Colonic mucosa (tissue), 4 donors: Measurements from ENCODE around the gene BICC1. TPM values are rescaled to one million over a fixed set of nuclear protein-coding genes. Genes with fewer than 3 reads are reported as not detected.
"Not testable (repeated sequence)": the region's sequence is repeated elsewhere in the genome, so short reads cannot be mapped to it uniquely, and the experiment has no call there.

Experiments used
- DNase-seq: peaks from one replicate; pipeline ENCODE4 v3.0.0-alpha.2; 2020
- H3K27ac ChIP-seq: fragments of 200-600 bp; one replicate; pipeline ENCODE4 v1.8.0; 2021
- H3K27me3 ChIP-seq: fragments of 200-600 bp; one replicate; pipeline ENCODE4 v1.8.0; 2021
- H3K36me3 ChIP-seq: fragments of 200-600 bp; one replicate; pipeline ENCODE4 v1.8.0; 2021
- H3K4me1 ChIP-seq: fragments of 200-600 bp; one replicate; pipeline ENCODE4 v1.8.0; 2021; ENCODE audit warnings: mild to moderate bottlenecking
- H3K4me3 ChIP-seq: fragments of 200-600 bp; one replicate; pipeline ENCODE4 v1.8.0; 2021
- H3K9ac ChIP-seq, 2 donors: one replicate each; pipeline ENCODE4 v1.7.0; 2013; ENCODE audit warnings: control low read depth in 2 of 2, low read depth in 2 of 2, low read length in 2 of 2
- H3K9me3 ChIP-seq: fragments of 200-600 bp; one replicate; pipeline ENCODE4 v1.8.0; 2021
- CTCF ChIP-seq: fragments of 200-600 bp; IDR thresholded peaks from one replicate; pipeline ENCODE4 v1.8.0; 2022; ENCODE audit warnings: antibody characterized with exemption, mild to moderate bottlenecking
- intact Hi-C: fragments of 100-400 bp; cut with DNase I; formaldehyde crosslinking; loops from one replicate; pipeline ENCODE4 v1.14.1; 2022
- total RNA-seq, 2 donors: library from RNA; stranded (reverse); fragmentation: NEBNext Ultra II Directional in 1 of 2; extraction: Animal tissue kit (Norgen Biotek cat#: 25700) in 1 of 2; gene quantifications; one replicate each; pipeline ENCODE4 v1.2.1, GENCODE V29; 2021
- donor health status: healthy.
- donor health status: DM: no; HTN: no; CAD: no.
- donor health status: DM: no; HTN: no; CAD: no.

The BICC1 gene
- total RNA-seq, 2 donors from 2014 or later, result 1.3 to 2.9 TPM

- no peaks in the 10 kb centered on the region for H3K4me1 ChIP-seq
- H3K9ac ChIP-seq, result no peak overlapping the region
- no peaks in the 10 kb centered on the region for H3K27me3 ChIP-seq
- H3K27ac ChIP-seq, result no peak overlapping the region
- DNase-seq, result no peak
- H3K4me3 ChIP-seq, result no peak overlapping the region
- H3K36me3 ChIP-seq, result no peaks in the 10 kb centered on the region
- intact Hi-C loops, result no loop called here
- no peak for TF ChIP-seq CTCF
- H3K9me3 ChIP-seq, result no peaks in the 10 kb centered on the region
These were observed 344.7 kb downstream of the BICC1 start for GRCh38 chr10:58857251-58857805.

- H3K4me3 ChIP-seq, H3K27ac ChIP-seq, intact Hi-C loops, DNase-seq, H3K27me3 ChIP-seq, H3K9ac ChIP-seq, H3K9me3 ChIP-seq, H3K36me3 ChIP-seq, H3K4me1 ChIP-seq: not testable (repeated sequence)
These were observed 345.5 kb downstream of the BICC1 start for GRCh38 chr10:58858123-58858522.

- H3K36me3 ChIP-seq, result no peaks in the 10 kb centered on the region
- no peaks in the 10 kb centered on the region for H3K4me1 ChIP-seq
- no peaks in the 10 kb centered on the region for H3K9me3 ChIP-seq
- DNase-seq, result no peak
- no peaks in the 10 kb centered on the region for H3K27me3 ChIP-seq
- TF ChIP-seq CTCF, result no peak
- H3K4me3 ChIP-seq, result no peak overlapping the region
- H3K9ac ChIP-seq, result no peak overlapping the region
- intact Hi-C loops, result no loop called here
- no peak overlapping the region for H3K27ac ChIP-seq
These were observed 346.9 kb downstream of the BICC1 start for GRCh38 chr10:58859526-58859925.

- DNase-seq, result no peak
- Histone ChIP-seq H3K4me1 (no peaks in the 10 kb centered on the region), H3K9me3 (no peaks in the 10 kb centered on the region), H3K9ac (no peak overlapping the region), H3K27me3 (no peaks in the 10 kb centered on the region), H3K36me3 (no peaks in the 10 kb centered on the region), H3K4me3 (no peak overlapping the region), H3K27ac (no peak overlapping the region)
- TF ChIP-seq CTCF, result no peak
- intact Hi-C loops, result no loop called here
These were observed 355.0 kb downstream of the BICC1 start for GRCh38 chr10:58867683-58868082.

- no peak for TF ChIP-seq CTCF
- no peak overlapping the region for H3K4me3 ChIP-seq
- H3K27ac ChIP-seq, result no peak overlapping the region
- no peaks in the 10 kb centered on the region for H3K4me1 ChIP-seq
- H3K9ac ChIP-seq, result no peak overlapping the region
- no peaks in the 10 kb centered on the region for H3K27me3 ChIP-seq
- intact Hi-C loops, result no loop called here
- no peak for DNase-seq
- H3K9me3 ChIP-seq, result no peaks in the 10 kb centered on the region
- no peaks in the 10 kb centered on the region for H3K36me3 ChIP-seq
These were observed 356.2 kb downstream of the BICC1 start for GRCh38 chr10:58868736-58869435.

GRCh38 chr10:58870070-58870469, 357.4 kb downstream of the BICC1 start:
- H3K4me3 ChIP-seq, result no peak overlapping the region
- H3K4me1 ChIP-seq, result no peaks in the 10 kb centered on the region
- no peak for TF ChIP-seq CTCF
- H3K36me3 ChIP-seq, result no peaks in the 10 kb centered on the region
- no peak overlapping the region for H3K27ac ChIP-seq
- intact Hi-C loops, result no loop called here
- no peak for DNase-seq
- no peak overlapping the region for H3K9ac ChIP-seq
- H3K27me3 ChIP-seq, result no peaks in the 10 kb centered on the region
- H3K9me3 ChIP-seq, result no peaks in the 10 kb centered on the region
